ENCODE results near the gene PRKAG1.

GRCh38 chr12:49059299-49060171 is 41.0 kb upstream of the PRKAG1 start:
- TF ChIP-seq CTCF (conservative IDR thresholded peaks at IDR 0.05; ENCODE audit: low read length) (no peak), EZH2phosphoT487 (IDR thresholded peaks at IDR 0.05; ENCODE audit: borderline replicate concordance, low read depth, low read length) (no peak)

Measured in OCI-LY7 (cell line).